ENCODE data around the gene KLHL7. TPM values are rescaled to one million over a fixed set of nuclear protein-coding genes. Genes with fewer than 3 reads are reported as not detected.
A peak's percentile ranks its signal among the peaks of the same experiment; 100 is the strongest.
"Not testable (repeated sequence)": the region's sequence is repeated elsewhere in the genome, so short reads cannot be mapped to it uniquely, and the experiment has no call there.

KLHL7 gene
- polyA plus RNA-seq, 1 donor from 2014 or later = 21.0 TPM

GRCh38 chr7:23211589-23211988 lies 106.0 kb downstream of the KLHL7 start:
- peaks cover 6% of the 10 kb centered on the region for H3K36me3 Mint-ChIP-seq
- no peak overlapping the region for H3K4me3 Mint-ChIP-seq
- H3K9me3 Mint-ChIP-seq = no peaks in the 10 kb centered on the region
- H3K27me3 Mint-ChIP-seq = peaks cover 7% of the 10 kb centered on the region
- no peaks in the 10 kb centered on the region for H3K4me1 Mint-ChIP-seq
- H3K27ac Mint-ChIP-seq = no peak overlapping the region

DNA sequence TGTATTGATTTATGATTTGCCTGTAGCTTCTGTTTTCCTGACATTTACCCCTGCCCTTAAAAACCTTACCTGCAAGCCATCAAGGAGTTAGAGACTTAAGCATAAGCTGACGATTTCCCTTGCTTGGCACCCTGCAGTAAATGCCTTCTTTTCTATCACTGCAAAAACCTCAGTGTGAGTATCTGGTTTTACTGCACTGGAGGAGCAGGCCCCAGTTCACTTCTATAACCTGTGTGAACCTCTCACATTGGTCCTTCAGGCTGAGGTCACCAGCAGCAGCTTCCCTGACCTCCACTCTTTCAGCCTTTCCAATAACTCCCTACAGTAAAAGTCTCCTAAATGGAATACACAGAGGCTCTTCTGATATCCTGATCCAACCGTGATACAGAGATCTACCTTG lies 106.8 kb downstream of the KLHL7 start:
- Mint-ChIP-seq H3K4me3 (no peak overlapping the region), H3K27ac (no peak overlapping the region), H3K9me3 (no peaks in the 10 kb centered on the region), H3K27me3 (peaks cover 7% of the 10 kb centered on the region), H3K36me3 (peaks cover 5% of the 10 kb centered on the region), H3K4me1 (no peaks in the 10 kb centered on the region)

DNA sequence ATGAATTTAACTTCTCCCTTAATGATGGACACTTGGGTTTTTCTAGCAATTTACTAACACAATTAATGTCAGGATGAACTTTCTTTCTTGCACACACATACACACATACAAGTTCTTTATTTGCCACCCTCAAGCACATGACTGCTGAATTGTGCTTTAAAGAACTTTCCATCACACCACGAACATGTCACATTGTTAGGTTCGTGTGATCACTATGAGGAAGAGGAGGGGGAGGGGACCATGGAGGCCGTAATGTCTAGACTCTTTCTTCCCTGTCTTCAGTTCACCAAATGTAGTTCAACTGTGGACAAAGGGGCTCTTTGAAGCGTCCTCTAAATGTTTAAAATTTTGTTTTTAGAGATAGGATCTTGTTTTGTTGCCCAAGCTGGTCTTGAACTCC lies 107.3 kb downstream of the KLHL7 start:
- Mint-ChIP-seq H3K36me3 (peaks cover 5% of the 10 kb centered on the region), H3K4me1 (no peaks in the 10 kb centered on the region), H3K4me3 (no peak overlapping the region), H3K9me3 (no peaks in the 10 kb centered on the region), H3K27me3 (peaks cover 7% of the 10 kb centered on the region), H3K27ac (no peak overlapping the region)

DNA sequence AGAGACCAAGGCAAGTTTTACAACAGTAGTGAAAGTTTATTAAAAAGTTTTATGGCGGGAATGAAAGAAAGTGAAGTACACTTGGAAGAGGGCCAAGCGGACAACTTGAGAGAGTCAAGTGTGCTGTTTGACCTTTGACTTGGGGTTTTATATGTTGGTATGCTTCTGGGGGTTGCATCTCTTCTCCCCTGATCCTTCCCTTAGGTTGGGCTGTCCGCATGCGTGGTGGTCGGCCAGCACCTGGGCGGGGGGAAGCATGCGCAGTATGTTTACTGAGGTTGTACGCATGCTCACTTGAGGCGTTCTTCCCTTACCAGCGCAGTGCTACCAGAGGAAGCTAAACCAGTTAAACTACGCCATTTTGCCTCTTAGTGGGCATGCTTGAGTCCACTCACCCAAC lies 108.2 kb downstream of the KLHL7 start:
- Mint-ChIP-seq H3K4me3 (no peak overlapping the region), H3K27me3 (peaks cover 5% of the 10 kb centered on the region), H3K9me3 (no peaks in the 10 kb centered on the region), H3K36me3 (peaks cover 5% of the 10 kb centered on the region), H3K4me1 (no peaks in the 10 kb centered on the region), H3K27ac (no peak overlapping the region)

GRCh38 chr7:23214423-23214822 lies 108.8 kb downstream of the KLHL7 start:
- Mint-ChIP-seq H3K9me3 (no peaks in the 10 kb centered on the region), H3K4me1 (no peaks in the 10 kb centered on the region), H3K4me3 (no peak overlapping the region)

DNA sequence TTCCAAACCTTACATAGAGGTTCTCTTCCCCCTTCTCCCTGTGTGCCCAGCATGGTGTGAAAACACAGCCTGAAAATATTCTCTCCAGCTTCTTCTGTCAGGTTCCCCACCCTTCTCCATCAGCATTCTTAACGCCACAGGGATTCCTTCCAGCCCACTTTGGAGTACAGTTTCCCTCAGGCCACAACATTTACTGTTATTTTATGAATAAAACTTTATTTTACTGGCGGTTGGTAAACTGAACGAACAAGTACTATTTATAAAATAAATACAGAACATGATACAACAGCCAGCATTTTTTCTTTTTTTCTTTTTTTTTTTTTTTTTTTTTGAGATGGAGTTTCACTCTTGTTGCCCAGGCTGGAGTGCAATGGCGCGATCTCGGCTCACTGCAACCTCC lies 109.4 kb downstream of the KLHL7 start:
- Mint-ChIP-seq H3K27me3 (peaks cover 5% of the 10 kb centered on the region), H3K27ac (no peak overlapping the region), H3K9me3 (no peaks in the 10 kb centered on the region), H3K4me3 (no peak overlapping the region), H3K4me1 (no peaks in the 10 kb centered on the region), H3K36me3 (peaks cover 5% of the 10 kb centered on the region)

More at GRCh38 chr7:23214423-23214822, 108.8 kb downstream of the KLHL7 start:
- H3K36me3 Mint-ChIP-seq = peaks cover 5% of the 10 kb centered on the region
- peaks cover 5% of the 10 kb centered on the region for H3K27me3 Mint-ChIP-seq
- H3K27ac Mint-ChIP-seq = no peak overlapping the region

DNA sequence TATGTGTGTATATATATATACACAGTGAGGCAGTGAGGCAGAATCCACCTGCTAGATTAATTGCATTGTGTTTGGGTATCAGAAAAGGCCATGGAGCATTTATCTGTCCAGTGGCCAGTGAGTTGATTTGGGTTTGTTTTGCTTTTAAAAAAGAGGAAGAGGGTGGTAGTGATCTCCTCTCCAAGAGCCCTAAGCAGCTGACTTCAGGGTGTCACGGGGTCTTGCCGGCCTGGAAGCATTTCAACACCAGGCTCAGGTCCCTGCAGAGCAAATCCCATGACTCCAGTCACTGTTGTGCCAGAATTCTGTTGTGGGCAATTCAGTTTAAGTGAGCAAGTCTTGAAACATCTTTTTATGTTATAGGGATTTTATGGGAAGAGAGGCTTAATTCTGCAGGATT lies 110.4 kb downstream of the KLHL7 start:
- H3K36me3 Mint-ChIP-seq = peaks cover 5% of the 10 kb centered on the region
- no peaks in the 10 kb centered on the region for H3K4me1 Mint-ChIP-seq
- no peak overlapping the region for H3K27ac Mint-ChIP-seq
- no peak overlapping the region for H3K4me3 Mint-ChIP-seq
- H3K27me3 Mint-ChIP-seq = peaks cover 5% of the 10 kb centered on the region
- no peaks in the 10 kb centered on the region for H3K9me3 Mint-ChIP-seq

DNA sequence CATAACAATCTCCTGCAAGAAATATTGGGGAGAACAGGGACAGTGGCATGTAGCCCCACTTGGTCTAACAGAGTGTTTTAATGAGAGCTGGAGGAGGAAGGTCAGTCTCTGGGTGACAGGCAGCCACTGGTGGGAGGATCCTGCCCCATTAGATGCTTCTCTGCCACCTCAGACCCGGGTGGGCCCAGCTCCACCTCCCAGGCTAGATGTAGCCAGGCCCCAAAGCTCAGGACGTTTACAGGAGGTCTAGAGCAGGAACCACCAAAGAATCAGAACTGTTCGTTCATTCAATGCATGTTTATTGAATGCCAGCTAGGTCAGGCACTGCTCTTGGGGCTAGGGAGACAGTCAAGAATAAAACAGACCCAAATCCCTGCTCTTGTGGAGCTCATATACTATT lies 112.6 kb downstream of the KLHL7 start:
- Mint-ChIP-seq H3K27ac (peak overlapping the region in 1 of 3 donors; percentile 21), H3K9me3 (no peaks in the 10 kb centered on the region), H3K27me3 (peaks cover 7% of the 10 kb centered on the region), H3K4me1 (no peaks in the 10 kb centered on the region), H3K4me3 (no peak overlapping the region), H3K36me3 (peaks cover 5% of the 10 kb centered on the region)

GRCh38 chr7:23220690-23221305 lies 115.2 kb downstream of the KLHL7 start:
- H3K9me3 Mint-ChIP-seq = no peaks in the 10 kb centered on the region
- peaks cover 0 to 1% (median 0%) of the 10 kb centered on the region in 3 donors for H3K4me1 Mint-ChIP-seq
- H3K36me3 Mint-ChIP-seq = peaks cover 2% of the 10 kb centered on the region
- peaks cover 7% of the 10 kb centered on the region for H3K27me3 Mint-ChIP-seq
- no peak overlapping the region for H3K4me3 Mint-ChIP-seq
- no peak overlapping the region for H3K27ac Mint-ChIP-seq

DNA sequence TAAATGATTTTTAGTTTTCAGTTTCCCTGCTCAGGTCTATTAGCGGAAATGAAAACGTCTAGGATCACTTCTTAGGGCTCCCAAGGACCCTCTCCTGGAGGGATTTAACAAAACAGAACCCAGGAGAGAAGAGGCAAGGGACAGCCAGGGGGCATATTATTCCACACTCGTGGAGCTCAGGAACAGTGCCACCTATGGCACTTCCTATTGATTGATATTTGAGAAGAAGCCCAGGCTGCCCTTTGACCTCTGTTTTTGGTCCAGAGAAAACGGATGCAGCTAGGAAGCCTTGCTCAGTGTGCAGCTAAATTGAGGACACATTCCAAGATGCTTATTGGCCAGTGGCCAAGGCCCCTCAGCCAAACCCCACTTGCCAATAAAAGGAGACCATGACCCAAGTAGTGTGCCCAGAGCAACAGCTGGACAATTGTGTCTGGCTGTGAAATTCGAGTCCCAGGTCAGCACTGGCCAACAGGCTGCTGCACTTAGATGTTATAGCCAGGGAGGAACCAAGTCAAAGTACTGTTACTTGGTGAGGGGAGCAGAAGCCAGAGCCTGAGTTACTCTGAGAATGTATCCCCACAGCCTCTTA lies 117.0 kb downstream of the KLHL7 start:
- Mint-ChIP-seq H3K4me1 (peaks cover 0 to 3% (median 0%) of the 10 kb centered on the region in 3 donors), H3K27ac (no peak overlapping the region), H3K27me3 (peaks cover 6% of the 10 kb centered on the region), H3K9me3 (no peaks in the 10 kb centered on the region), H3K4me3 (no peak overlapping the region), H3K36me3 (peaks cover 1% of the 10 kb centered on the region)

GRCh38 chr7:23224364-23224763 lies 118.8 kb downstream of the KLHL7 start:
- not testable (repeated sequence) for H3K9me3 Mint-ChIP-seq, H3K27ac Mint-ChIP-seq, H3K36me3 Mint-ChIP-seq, H3K4me3 Mint-ChIP-seq, H3K27me3 Mint-ChIP-seq, H3K4me1 Mint-ChIP-seq

DNA sequence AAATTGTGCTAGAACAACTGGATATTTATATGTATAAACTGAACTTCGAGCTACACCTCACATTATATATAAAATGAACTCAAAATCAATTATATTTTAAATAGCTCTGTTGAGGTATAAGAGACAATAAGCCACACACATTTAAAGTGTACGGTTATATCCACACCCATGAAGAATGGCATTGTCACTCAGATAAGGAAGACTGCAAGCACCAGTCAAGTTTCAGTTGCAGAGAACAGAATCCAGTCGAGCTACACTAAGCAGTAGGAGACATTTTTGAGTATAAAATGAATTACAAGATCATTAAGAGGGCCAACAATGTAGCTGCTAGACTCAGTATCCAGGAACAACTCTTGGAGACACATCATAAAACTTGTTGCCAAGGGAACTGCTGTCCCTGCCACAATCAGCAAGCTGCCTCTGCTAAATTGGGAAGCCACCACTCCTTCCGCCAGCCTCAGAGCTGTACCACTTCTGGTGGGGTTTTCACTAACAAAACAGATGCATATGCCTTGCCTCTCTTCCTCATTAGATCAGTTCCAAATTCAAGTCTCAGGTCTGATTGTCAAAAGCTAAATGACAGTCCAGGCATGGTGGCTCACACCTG lies 121.4 kb downstream of the KLHL7 start:
- Mint-ChIP-seq H3K9me3 (peaks cover 0 to 4% (median 2%) of the 10 kb centered on the region in 3 donors), H3K4me3 (no peak overlapping the region), H3K27me3 (peaks cover 6% of the 10 kb centered on the region), H3K27ac (no peak overlapping the region), H3K4me1 (peaks cover 0 to 3% (median 0%) of the 10 kb centered on the region in 3 donors), H3K36me3 (peaks cover 1% of the 10 kb centered on the region)

Other genes starting within 250 kb of the KLHL7 start
- 22.9 TPM for gene HYCC1, start 91.7 kb upstream of the KLHL7 start, polyA plus RNA-seq
- 52.1 TPM for gene NUP42, start 76.3 kb downstream of the KLHL7 start, polyA plus RNA-seq
- not detected for gene GPNMB, start 141.0 kb downstream of the KLHL7 start, polyA plus RNA-seq
- gene MALSU1, start 193.6 kb downstream of the KLHL7 start, polyA plus RNA-seq = 68.1 TPM